HG03045 (cell line): ENCODE measurements around the gene KMT2A.
"Not testable (repeated sequence)": the region's sequence is repeated elsewhere in the genome, so short reads cannot be mapped to it uniquely, and the experiment has no call there.

ENCODE experiments used
- ATAC-seq: cut with Tn5 transposase; IDR thresholded peaks from one replicate; pipeline ENCODE4 v1.9.1; 2021; ENCODE audit warnings: mild to moderate bottlenecking, moderate library complexity; ENCODE audit not compliant: unreplicated experiment

Gene KMT2A

GRCh38 chr11:118531597-118532084, 95.3 kb downstream of the KMT2A start:
- ATAC-seq: no peak

GRCh38 chr11:118532091-118532490, 95.8 kb downstream of the KMT2A start:
- ATAC-seq: no peak

- no peak for ATAC-seq
These were observed 96.8 kb downstream of the KMT2A start for GRCh38 chr11:118532852-118533768.

GRCh38 chr11:118533769-118534729, 97.8 kb downstream of the KMT2A start:
- ATAC-seq: no peak

- no peak for ATAC-seq
These were observed 99.0 kb downstream of the KMT2A start for GRCh38 chr11:118535261-118535660.

GRCh38 chr11:118536726-118537125, 100.4 kb downstream of the KMT2A start:
- no peak for ATAC-seq

- no peak for ATAC-seq
These were observed 101.2 kb downstream of the KMT2A start for GRCh38 chr11:118537409-118537980.

GRCh38 chr11:118544010-118544646, 107.8 kb downstream of the KMT2A start:
- ATAC-seq: no peak

GRCh38 chr11:118544647-118545010, 108.3 kb downstream of the KMT2A start:
- ATAC-seq: no peak

- ATAC-seq: no peak
These were observed 109.2 kb downstream of the KMT2A start for GRCh38 chr11:118545533-118545932.

- no peak for ATAC-seq
These were observed 110.8 kb downstream of the KMT2A start for GRCh38 chr11:118547132-118547531.

- ATAC-seq: no peak
These were observed 116.0 kb downstream of the KMT2A start for GRCh38 chr11:118552341-118552740.

GRCh38 chr11:118560806-118561205, 124.5 kb downstream of the KMT2A start:
- ATAC-seq: no peak

- ATAC-seq: no peak
These were observed 128.8 kb downstream of the KMT2A start for GRCh38 chr11:118565051-118565450.

GRCh38 chr11:118569670-118570069, 133.4 kb downstream of the KMT2A start:
- ATAC-seq: no peak

GRCh38 chr11:118570787-118571186, 134.5 kb downstream of the KMT2A start:
- ATAC-seq: no peak

- not testable (repeated sequence) for ATAC-seq
These were observed 135.4 kb downstream of the KMT2A start for GRCh38 chr11:118571701-118572060.

- peak; percentile 69 for ATAC-seq
These were observed 136.0 kb downstream of the KMT2A start, which contains the start of gene ARCN1 for GRCh38 chr11:118572061-118572980. Gene ARCN1 (plus strand): TSS chr11:118572409. CDS start chr11:118572548, 139 bp downstream.

- peak; percentile 24 for ATAC-seq
These were observed 136.8 kb downstream of the KMT2A start for GRCh38 chr11:118572981-118573550.
